GM12864 (cell line): ENCODE results near the gene NMNAT2.

Experiments
- DNase-seq: peaks from one replicate; pipeline ENCODE4 v3.0.0-alpha.2; 2011; ENCODE audit warnings: low read depth
- H3K4me3 ChIP-seq: 2 replicates; pipeline ENCODE4 v1.5.1; 2011; ENCODE audit warnings: mild to moderate bottlenecking, low read depth, low read length, control low read depth
- TF ChIP-seq, protein P1 (sequence below): IDR thresholded peaks from 2 replicates; pipeline ENCODE4 v1.5.1; 2011; ENCODE audit warnings: low read depth, mild to moderate bottlenecking, moderate library complexity, low read length, control low read depth, inconsistent platforms; ENCODE audit errors: missing control alignments

NMNAT2 gene

GRCh38 chr1:183356534-183357182 is 61.5 kb downstream of the NMNAT2 start:
- DNase-seq = no peak
- H3K4me3 ChIP-seq = no peak overlapping the region
- TF ChIP-seq, protein P1, sequence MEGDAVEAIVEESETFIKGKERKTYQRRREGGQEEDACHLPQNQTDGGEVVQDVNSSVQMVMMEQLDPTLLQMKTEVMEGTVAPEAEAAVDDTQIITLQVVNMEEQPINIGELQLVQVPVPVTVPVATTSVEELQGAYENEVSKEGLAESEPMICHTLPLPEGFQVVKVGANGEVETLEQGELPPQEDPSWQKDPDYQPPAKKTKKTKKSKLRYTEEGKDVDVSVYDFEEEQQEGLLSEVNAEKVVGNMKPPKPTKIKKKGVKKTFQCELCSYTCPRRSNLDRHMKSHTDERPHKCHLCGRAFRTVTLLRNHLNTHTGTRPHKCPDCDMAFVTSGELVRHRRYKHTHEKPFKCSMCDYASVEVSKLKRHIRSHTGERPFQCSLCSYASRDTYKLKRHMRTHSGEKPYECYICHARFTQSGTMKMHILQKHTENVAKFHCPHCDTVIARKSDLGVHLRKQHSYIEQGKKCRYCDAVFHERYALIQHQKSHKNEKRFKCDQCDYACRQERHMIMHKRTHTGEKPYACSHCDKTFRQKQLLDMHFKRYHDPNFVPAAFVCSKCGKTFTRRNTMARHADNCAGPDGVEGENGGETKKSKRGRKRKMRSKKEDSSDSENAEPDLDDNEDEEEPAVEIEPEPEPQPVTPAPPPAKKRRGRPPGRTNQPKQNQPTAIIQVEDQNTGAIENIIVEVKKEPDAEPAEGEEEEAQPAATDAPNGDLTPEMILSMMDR = no peak

- TF ChIP-seq, protein P1 = no peak
- no peak for DNase-seq
- H3K4me3 ChIP-seq = no peak overlapping the region
Observed at GRCh38 chr1:183355797-183356196, 62.4 kb downstream of the NMNAT2 start.

GRCh38 chr1:183355181-183355580 is 63.0 kb downstream of the NMNAT2 start:
- TF ChIP-seq, protein P1 = no peak
- DNase-seq = no peak
- H3K4me3 ChIP-seq = no peak overlapping the region

DNA sequence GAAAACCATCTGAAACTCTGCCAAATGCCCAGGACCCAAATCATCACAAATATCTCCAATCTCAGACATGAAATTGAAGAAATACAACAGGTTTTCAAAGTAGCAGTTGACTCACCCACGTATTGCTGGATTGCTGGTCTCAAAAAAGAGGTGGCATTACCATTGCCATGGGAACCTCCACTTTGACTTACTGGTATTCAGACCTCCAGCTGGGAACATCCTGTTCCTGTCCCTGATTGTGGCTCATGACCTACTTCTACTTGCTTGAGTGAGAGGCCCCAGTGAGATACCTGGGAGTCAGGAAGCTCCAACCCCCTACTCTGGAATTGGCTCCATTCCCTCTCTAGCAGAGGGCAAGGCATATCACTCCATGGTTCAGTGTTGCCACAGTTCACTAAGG is 64.6 kb downstream of the NMNAT2 start:
- H3K4me3 ChIP-seq = no peak overlapping the region
- DNase-seq = no peak
- TF ChIP-seq, protein P1 = no peak

DNA sequence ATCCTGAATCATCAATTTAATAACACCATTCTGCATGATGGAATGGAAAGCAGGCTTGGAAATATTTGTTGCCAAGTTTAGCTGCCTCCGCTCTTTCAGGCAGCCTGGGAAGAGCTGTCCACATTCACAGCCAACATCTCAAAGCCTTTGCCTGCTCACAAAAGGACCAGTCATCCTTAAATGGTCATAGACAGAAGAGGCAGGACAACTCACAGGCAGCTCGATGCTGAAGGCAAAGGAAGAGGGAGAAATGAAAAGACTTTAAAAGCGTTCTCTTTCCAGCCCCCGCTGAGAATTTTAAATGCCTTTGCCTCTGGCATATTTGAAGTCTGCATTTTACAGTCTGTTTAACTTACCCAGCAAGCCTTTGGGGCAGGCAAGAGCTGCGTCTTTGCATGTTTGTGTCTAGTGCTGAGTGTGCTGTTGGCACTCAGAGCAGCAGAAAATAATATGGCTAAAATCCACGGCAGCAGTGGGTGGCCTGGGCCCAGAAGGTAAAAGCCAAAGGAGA is 68.9 kb downstream of the NMNAT2 start:
- TF ChIP-seq, protein P1 = no peak
- no peak overlapping the region for H3K4me3 ChIP-seq
- no peak for DNase-seq

DNA sequence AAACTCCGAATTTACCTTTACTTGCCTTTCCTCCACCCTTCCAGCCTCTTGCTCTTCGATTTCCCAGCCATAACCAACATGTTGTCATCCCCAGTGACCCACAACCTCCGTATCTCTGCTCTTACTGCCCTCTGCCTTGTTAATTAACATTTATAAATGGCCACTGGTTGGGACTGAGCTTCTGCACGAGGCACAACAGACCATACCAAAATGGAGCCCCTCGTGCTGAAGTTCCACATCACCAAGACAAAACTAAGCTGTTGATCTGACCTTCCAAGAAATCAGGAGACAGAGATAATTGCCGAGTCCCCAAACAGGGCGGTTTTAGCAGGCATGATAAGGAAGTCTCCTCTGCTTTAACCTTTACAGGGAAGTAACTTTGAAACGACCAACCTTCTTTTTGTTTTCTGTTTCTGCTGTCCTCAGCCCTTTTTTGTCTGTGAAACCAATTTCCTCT is 71.9 kb downstream of the NMNAT2 start:
- DNase-seq = no peak
- no peak overlapping the region for H3K4me3 ChIP-seq
- TF ChIP-seq, protein P1 = no peak
